Smooth muscle cell of the umbilical artery (primary cell): Measurements from ENCODE around the gene CDH20. TPM values are rescaled to one million over a fixed set of nuclear protein-coding genes. Genes with fewer than 3 reads are reported as not detected.

Source experiments
- total RNA-seq: library from RNA; depleted of rRNA; stranded (reverse); fragments of >200 nt; gene quantifications from 2 replicates; pipeline ENCODE4 v1.2.3, GENCODE V29; 2014

CDH20 gene
- 0.05 TPM in 1 of 2 replicates, not detected in the other for total RNA-seq

GRCh38 chr18:61333271-61333745, at the start of gene CDH20:
Gene CDH20 (plus strand): TSS chr18:61333430.

